NOMO-1 (cell line): ENCODE data around the gene TALDO1.
"Not testable (repeated sequence)": the region's sequence is repeated elsewhere in the genome, so short reads cannot be mapped to it uniquely, and the experiment has no call there.

Experiments
- DNase-seq, 2 experiments: peaks; one replicate each; lab custom pipeline; 2025; ENCODE audit not compliant: unreplicated experiment in 2 of 2; lab: John Stamatoyannopoulos, UW

The TALDO1 gene

DNA sequence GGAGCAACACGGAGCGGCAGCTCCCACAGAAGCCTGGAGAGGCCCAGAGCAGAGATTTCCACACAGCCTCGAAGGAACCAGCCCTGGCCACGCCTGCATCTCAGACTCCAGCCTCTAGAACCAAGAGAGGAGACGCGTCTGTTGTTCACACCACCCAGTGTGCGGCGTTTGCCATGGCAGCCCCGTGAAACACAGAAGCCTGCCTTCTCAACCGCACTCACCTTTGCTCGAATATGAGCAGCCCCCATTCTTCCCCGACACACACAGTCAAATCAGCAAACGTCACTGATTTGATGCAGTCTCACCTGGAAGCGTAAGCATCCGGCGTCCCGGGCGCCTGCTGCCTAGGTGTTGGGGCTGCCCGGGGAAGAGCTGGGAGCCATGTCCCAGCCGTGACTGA lies 14.2 kb upstream of the TALDO1 start:
- DNase-seq: no peak

DNA sequence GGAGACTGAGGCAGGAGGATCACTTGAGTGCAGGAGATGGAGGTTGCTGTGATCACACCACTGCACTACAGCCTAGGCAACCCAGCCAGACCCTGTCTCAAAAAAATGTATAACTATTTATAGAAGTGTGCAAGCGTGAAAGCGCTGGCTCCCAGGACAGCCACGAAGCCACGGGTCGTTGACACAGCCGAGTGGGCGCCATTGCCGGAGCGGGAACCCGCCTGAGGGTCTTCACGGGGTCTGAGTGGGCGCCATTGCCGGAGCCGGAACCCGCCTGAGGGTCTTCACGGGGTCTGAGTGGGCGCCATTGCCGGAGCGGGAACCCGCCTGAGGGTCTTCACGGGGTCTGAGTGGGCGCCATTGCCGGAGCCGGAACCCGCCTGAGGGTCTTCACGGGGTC lies 12.7 kb upstream of the TALDO1 start:
- DNase-seq: not testable (repeated sequence)

DNA sequence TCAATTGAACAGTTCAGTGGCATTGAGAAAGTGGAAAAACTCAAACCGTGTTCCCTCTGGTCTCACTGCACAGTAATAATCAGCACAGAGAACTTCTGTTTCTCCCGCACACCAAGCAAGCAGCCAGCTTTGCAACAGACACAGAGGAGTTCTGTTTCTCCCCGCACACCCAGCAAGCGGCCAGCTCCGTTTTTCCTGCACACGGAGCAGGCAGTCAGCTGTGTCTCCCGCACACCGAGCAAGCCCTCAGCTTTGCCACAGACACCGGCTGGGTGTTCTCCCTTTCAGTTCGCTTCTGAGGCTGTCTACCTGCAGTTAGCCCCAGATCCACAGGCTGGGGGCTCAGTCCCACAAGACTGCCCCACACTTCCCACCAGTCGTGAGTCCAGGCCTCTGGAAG lies 9.9 kb upstream of the TALDO1 start:
- DNase-seq: no peak

DNA sequence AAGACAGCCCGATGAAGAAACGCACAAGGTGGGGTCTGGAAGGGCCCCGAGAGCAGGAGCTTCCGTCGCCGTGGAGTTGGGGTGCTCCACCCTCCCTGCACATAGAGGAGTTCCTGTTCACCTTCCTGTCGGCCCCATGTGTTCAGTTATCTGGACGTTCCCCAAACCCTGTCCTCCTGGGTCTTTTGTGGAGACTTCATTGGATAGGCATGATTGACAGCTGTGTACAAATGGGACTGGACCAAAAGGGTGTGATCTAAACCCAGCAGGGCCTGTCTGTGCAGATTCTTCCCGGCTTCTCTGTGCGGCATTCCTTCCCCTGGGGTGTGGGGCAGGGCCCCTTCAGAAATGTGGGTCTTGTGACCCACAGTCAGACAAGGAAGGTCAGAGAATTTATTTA lies 9.4 kb upstream of the TALDO1 start:
- not testable (repeated sequence) for DNase-seq

DNA sequence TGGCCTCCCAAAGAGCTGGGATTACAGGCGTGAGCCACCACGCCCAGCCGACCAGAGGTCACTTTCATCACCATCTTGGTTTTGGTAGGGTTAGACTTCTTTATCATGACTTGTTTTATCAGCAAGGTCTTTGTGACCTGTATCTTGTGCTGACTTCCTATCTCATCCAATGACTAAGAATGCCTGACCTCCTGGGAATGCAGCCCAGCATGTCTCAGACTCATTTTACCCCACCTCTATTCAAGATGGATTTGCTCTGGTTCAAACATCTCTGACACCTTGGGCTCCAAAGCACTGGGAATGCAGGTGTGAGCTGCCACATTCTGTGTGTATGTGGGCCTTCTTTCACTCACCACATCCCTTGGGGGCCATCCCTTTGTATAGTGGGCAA lies 5.1 kb upstream of the TALDO1 start:
- no peak for DNase-seq

DNA sequence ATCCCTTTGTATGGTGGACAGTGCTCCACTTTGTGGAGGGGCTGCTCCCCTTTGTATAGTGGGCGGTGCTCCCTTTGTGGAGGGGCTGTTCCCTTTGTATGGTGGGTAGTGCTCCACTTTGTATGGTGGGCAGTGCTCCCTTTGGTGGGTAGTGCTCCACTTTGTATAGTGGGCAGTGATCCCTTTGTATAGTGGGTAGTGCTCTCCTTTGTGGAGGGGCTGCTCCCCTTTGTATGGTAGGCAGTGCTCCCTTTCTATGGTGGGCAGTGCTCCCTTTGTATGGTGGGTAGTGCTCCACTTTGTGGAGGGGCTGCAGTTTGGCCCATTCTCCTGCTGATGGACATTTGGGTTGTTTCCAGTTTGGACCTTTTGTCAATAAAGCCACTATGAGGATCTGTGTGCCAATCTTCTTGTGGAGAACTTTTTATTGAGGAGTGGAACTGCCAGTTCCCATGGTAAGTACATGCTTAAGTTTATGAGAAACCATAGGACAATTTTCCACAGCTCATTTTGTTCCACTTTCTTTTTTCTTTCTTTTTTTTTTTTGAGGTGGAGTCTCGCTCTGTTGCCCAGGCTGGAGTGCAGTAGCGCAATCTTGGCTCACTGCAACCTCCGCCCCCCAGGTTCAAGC lies 4.6 kb upstream of the TALDO1 start:
- DNase-seq: no peak

DNA sequence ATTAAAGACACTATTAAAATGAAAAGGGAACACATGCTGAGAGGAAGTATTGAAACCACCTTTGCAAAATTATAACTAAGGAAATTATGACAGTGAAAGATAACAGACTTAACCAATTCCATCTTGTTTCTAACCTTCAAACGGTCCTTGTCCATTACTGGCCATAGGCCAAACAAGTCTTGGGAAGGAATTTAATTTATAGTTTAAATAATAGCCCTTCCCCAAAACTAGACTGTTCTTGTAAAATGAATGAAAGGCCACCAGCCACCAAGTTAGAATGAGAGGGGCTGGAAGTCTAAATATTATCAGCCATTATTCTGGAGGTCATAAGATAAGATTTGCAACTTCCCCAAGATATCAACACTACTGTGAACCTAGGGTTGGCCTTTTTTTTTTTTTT lies 1.8 kb upstream of the TALDO1 start:
- DNase-seq: no peak

DNA sequence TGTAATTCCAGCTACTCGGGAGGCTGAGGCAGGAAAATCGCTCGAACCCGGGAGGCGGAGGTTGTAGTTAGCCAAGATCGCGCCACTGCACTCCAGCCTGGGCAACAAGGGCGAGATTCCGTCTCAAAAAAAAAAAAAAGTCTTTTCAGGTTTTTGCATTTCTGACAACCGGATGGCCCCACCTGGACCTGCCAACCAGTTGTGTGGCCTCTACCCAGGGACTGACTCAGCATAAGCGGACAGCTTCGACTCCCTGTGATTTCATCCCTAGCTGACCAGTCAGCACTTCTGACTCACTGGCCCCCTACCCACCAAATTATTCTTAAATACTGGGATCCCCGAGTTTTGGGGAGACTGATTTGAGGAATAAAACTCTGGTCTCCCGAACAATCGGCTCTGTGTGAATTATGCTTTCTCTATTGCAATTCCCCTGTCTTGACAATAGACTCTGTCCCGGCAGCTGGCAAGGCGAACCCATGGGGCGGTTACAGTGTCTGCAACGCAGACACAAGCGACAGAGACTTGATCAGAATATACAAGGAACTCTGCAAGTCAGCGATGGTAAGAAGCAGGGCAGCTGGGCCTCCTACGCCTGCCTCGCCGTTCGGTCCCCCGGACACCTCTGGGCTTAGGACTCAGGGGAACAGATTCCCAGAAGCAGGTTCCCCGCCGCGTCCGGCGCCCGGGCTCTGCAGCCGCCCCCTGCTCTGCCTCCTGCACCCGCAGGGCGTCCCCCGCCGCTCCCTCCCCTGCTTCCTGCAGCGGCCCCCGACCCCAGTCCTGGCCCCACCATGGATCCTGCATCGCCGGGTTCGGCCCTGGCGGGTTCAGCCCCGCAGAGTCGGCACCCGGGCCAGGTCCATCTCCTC lies 741 bp upstream of the TALDO1 start:
- peak in 1 of 2 experiments; percentile 37 for DNase-seq

DNA sequence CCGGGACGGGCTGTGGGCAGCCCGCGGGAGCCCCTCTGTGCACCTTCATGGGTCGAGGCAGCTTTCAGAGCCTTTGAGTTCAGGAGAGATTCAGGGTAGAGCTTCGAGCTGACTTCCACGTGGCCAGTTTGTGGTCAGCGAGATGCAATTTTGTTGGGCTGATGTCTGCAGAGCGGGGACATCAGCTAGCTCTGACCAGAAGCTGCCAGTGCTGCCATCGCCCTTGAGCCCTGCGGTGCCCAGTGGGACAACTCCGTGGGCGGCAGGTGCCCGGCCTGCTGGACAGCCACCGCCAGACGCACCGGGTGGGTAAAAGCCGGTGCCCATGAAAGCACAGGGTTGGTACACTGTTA lies 719 bp downstream of the TALDO1 start:
- peak in 1 of 2 experiments; percentile 32 for DNase-seq

DNA sequence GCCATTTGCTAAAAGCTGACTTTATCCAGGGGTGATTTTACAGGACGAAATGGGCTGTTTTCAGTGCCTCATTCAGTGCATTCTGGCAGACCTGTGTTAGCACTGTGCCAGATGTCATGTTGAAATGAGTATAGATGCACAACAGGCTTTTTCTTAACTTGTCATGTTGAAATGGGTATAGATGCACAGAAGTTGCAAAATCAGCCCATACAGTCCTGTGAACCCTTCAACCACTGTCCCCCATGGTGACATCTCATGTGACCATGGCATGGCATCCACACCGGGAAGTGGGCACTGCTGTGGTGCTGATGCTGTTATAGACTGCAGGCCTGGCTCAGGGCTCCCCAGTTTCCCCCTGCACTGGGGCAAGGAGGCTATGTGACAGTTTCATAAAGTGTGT lies 2.5 kb downstream of the TALDO1 start:
- DNase-seq: peak in 1 of 2 experiments; percentile 13

DNA sequence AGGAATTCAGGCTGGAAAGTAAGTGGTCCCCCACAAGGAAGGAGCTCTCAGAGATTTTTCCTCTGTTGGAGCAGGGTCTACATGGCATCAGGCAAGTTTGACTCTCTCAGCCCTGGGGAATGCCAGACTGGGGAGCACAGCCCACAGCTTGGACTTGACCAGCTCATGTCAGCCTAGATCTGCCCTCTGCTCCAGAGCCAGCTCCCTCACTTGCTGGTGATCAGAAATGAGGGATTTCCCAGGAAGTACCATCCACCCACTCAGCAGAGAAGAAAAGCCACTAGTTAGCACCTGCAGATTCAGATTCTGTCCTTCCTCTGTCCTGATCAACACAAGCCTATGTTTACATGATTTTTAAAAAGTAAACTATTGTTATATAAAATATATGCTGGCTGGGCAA lies 13.0 kb downstream of the TALDO1 start:
- no peak for DNase-seq

DNA sequence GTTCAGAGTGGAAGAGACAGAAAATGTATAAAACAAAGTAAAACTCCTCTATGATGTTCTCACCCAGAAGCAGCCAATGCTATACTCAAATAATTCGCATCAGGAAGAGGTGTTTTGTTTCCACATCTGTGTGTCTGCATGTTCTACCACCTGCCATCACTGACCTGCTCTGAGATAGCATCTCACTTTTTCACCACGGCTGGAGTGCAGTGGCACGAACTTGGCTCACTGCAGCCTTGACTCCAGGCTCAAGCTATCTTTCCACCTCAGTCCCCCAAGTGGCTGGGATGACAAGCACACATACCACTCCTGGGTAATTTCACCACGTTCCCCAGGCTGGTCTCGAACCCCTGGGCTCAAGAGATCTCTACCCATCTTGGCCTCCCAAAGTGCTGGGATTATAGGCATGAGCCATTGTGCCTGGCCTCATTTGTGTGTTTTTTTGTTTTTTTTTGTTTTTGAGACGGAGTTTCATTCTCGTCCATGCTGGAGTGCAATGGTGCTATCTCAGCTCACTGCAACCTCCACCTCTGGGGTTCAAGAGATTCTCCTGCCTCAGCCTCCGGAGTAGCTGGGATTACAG lies 14.4 kb downstream of the TALDO1 start:
- no peak for DNase-seq

DNA sequence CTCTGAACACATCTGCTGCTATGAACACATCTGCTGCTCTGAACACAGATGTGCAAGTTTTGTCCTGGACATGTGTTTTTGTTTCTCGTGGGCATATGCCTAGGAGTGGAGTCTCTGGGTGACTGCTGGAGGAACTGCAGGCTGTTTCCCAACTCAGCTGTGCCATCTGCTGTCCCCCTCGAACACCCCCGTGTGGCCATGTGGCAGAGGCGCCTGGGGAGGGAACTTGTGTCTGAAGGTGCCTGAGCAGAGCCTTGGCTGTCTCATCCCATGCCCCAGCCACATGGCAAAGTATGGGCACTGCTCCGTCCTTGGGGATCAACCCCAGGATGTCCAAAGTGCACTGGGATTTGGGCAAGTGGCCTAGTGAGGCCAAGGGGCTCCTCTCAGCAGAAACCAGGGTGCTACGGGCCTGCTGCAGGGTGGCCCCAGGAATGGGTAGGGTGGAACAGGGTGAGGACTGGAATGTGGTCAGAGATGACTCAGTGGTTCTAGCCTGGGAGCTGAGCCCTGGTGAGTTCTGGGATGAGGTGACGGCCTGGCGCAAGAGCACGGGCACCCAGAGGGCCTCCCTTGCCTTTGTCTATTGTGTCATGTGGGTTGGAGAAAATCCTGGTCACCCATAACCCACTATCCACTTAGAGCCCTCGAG lies 15.3 kb downstream of the TALDO1 start:
- peak in 1 of 2 experiments; percentile 20 for DNase-seq

DNA sequence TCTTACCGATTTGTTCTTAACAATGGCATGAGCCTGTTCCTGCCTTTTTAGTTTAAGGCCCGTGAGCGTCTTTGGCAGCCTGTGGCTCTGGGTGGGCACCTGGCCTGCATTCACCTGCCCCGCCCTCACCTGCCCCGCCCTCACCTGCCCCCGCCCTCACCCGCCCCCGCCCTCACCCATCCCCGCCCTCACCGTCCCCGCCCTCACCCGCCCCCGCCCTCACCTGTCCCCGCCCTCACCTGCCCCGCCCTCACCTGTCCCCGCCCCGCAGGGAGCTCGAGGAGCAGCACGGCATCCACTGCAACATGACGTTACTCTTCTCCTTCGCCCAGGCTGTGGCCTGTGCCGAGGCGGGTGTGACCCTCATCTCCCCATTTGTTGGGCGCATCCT lies 15.8 kb downstream of the TALDO1 start:
- DNase-seq: no peak

DNA sequence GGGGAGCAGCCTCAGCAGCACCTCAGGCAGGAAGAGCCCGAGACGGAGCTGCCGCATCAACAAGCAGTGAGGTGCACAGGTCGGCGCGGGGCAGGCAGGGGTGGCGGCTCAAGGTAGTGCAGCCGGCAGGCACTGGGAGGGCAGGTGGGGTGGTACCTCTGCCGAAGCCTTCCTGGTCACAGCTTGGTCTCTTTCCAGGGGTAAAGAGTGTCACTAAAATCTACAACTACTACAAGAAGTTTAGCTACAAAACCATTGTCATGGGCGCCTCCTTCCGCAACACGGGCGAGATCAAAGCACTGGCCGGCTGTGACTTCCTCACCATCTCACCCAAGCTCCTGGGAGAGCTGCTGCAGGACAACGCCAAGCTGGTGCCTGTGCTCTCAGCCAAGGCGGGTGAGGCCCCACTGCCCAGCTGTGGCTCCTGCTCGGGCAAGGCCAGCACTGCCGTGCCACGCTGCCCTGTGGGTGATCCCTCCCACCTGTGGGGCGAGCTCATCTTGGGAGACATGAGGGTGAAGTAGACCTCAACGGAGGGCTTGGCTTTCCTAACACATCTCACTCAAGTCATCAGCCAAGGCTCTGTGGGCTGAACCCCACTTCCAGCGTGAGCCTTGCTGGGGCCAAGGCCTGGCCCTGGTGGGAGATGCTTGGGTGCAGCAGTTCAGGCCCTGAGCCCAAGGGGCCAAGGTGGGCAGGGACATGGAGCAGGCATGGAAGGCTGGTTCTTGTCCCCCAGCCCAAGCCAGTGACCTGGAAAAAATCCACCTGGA lies 16.5 kb downstream of the TALDO1 start:
- DNase-seq: no peak

DNA sequence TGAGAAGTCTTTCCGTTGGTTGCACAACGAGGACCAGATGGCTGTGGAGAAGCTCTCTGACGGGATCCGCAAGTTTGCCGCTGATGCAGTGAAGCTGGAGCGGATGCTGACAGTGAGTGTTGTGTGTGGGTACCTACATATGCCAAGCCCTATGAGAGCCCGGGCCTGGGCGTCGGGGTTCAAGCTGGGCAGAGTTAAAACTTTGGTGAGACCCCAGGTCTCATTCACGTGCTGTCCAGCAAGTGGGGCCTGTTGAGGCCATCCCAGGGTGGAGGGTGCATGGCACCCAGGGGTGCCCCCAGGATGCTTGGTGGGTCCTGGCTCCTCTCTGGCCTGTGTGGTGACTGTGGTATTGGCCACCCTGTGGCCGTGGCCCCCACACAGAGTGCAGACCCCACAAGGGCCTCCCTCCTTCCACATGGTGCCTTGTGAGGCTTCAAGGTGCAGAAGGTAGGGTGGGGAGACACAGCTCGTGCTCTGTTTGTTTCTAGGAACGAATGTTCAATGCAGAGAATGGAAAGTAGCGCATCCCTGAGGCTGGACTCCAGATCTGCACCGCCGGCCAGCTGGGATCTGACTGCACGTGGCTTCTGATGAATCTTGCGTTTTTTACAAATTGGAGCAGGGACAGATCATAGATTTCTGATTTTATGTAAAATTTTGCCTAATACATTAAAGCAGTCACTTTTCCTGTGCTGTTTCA lies 17.2 kb downstream of the TALDO1 start:
- DNase-seq: no peak

DNA sequence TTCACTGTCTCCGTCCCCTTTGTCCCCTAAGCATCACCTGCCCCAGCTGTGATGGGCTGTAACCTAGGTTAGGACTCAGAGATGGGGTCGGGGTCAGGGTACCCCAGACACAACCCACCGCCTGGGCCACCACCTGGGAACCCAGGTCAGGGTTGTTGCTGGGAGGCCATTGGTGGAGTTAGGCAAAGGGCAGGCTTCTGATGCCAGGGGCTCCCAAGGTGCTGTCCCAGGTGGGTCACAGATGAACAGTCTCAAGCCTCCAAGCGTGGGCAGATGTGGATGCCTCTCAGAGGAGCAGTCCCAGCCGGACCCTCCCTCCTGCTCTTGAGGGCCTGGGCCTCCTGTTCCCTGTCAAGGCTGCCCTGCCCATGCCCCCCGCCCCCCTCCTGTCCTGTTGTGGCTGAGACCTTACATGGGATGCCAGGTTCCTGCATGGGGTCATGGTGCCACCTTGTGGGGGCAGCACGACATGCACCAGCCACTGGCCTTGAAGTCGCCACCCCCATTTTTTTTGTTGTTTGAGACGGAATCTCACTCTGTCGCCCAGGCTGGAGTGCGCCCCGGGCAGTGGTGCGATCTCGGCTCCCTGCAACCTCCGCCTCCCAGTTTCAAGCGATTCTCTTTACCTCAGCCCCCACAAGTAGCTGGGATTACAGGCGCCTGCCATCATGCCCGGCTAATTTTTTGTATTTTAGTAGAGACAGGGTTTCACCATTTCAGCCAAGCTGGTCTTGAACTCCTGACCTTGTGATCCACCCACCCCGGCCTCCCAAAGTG lies 17.9 kb downstream of the TALDO1 start:
- peak; percentile 29 to 36 for DNase-seq

DNA sequence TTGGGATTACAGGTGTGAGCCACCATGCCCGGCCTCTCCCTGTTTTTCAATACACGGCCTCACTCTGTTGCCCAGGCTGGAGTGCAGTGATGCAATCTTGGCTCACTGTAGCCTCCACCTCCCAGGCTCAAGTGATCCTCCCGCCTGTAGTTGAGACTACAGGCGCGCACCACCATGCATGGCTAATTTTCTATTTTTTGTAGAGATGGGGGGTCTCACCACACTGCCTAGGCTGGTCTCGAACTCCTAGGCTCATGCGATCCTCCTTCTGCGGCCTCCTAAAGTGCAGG lies 18.5 kb downstream of the TALDO1 start:
- no peak for DNase-seq

DNA sequence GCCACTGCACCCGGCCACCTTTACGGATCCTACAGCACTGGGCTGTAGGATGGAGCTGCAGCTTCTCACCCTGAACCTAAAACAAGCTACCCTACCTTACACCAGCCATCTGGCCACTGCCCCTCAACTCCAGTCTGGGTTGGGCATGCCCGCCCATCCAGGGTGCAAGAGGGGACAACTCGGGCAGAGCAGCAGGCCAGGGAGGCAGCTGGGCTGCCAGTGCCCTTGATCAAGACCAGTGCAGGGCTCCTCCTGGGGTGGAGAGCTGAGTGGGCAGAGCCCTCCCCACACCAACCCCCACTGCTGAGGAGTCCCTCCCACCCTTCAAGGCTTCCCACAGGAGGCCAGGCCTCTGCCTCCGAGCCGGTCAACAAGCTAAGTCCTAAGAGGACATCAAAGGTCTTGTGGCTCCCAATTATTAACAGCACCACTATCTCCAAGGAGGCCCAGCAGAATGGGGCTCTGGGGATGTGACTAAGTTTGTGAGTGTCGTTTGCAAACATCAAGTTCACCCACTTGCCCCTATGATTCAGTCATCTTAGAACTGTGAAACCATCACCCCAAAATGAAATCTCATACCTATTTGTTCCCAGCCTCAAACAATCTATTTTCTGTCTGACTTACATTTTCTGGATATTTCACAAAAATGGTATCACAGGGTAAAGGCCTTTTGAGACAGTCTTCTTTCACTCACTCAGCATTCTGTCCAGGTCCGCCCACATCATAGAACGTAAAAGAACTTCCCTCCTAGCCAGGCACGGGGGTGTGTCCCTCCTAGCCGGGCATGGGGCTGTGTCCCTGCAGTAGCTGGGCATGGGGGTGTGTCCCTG lies 19.1 kb downstream of the TALDO1 start:
- DNase-seq: no peak
